Retinal pigment epithelial cell (primary cell): ENCODE measurements around the gene APAF1.
A peak's percentile ranks its signal among the peaks of the same experiment; 100 is the strongest.
"Not testable (repeated sequence)": the region's sequence is repeated elsewhere in the genome, so short reads cannot be mapped to it uniquely, and the experiment has no call there.

ENCODE experiments used
- DNase-seq: peaks from one replicate; pipeline ENCODE4 v3.0.0-alpha.2; 2010; ENCODE audit warnings: low read depth
- H3K4me3 ChIP-seq: 2 replicates; pipeline ENCODE4 v1.5.1; 2011; ENCODE audit warnings: mild to moderate bottlenecking, low read length, control low read depth, moderate library complexity
- CTCF ChIP-seq: conservative IDR thresholded peaks from 2 replicates; pipeline ENCODE4 v1.5.1; 2011; ENCODE audit warnings: low read depth, low read length, control low read depth, inconsistent platforms

APAF1 gene

GRCh38 chr12:98644712-98645571 lies at the start of gene APAF1, which contains the start of gene IKBIP:
TSS of gene APAF1 (plus strand) at chr12:98645290. CDS start at chr12:98648360, 3,070 bp downstream.
TSS of gene IKBIP (minus strand) at chr12:98644788. CDS start at chr12:98644701, 87 bp downstream.
- no peak for TF ChIP-seq CTCF
- peak within 1 kb of the TSS; percentile 91 for H3K4me3 ChIP-seq
- peak; percentile 81 for DNase-seq

GRCh38 chr12:98597313-98597712 lies 47.8 kb upstream of the APAF1 start:
- DNase-seq, result not testable (repeated sequence)

GRCh38 chr12:98601924-98602323 lies 43.2 kb upstream of the APAF1 start:
- TF ChIP-seq CTCF, result no peak
- DNase-seq, result no peak
- H3K4me3 ChIP-seq, result no peak overlapping the region

More at GRCh38 chr12:98597313-98597712, 47.8 kb upstream of the APAF1 start:
- not testable (repeated sequence) for H3K4me3 ChIP-seq

- no peak overlapping the region for H3K4me3 ChIP-seq
- TF ChIP-seq CTCF, result peak; percentile 19
- DNase-seq, result no peak
Observed at GRCh38 chr12:98606359-98606988, 38.6 kb upstream of the APAF1 start.

- DNase-seq, result no peak
- H3K4me3 ChIP-seq, result no peak overlapping the region
- no peak for TF ChIP-seq CTCF
Observed at GRCh38 chr12:98610596-98610995, 34.5 kb upstream of the APAF1 start.

- no peak for DNase-seq
- no peak overlapping the region for H3K4me3 ChIP-seq
Observed at GRCh38 chr12:98612696-98613334, 32.3 kb upstream of the APAF1 start.

More at GRCh38 chr12:98612696-98613334, 32.3 kb upstream of the APAF1 start:
- no peak for TF ChIP-seq CTCF
